ENCODE results near the gene CES2. TPM values are rescaled to one million over a fixed set of nuclear protein-coding genes. Genes with fewer than 3 reads are reported as not detected.

CES2 gene
- total RNA-seq, 1 experiment from 2014 or later: 35.4 TPM

DNA sequence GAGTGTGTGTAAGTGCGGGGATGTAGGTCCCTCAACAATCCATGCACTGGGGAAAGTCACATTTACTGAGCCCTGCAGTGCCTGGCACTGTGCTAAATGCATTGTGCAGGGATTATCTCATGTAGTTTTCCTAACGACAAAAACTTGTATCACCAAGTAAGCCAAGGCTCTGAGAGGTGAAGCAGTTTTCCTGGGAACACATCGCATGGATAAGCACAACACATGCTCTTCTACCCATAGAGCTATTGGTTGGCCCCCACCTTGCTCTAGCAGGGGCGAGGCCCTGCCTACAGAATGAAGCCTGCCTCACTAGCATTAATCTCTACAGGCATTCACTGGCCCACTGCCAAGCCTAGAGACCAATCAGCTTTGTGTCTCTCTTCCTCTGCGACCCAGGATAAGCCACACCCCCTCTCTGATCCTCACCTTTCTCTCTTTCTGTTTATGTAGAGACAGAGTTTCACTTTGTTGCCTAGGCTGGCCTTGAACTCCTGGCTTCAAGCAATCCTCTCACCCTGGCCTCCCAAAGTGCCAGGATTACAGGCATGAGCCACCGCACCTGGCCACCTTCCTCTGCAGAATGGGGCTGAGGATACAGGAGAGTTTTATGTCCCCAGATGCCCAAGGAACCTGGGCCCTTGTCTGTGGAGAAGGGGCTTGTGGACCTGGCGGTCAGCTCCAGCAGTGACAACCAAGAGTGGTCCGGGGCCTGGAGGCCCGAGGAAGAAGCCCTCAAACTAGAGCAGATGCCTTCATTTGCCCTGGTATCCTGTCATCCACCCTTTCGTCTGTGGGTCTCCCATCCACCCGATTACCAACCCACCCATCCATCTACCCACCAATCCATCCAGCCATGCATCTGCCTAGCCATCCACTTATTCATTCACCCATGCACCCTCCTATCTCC, 29.4 kb upstream of the CES2 start:
- DNase-seq (ENCODE audit: low read depth, low spot score) (no peak), ATAC-seq (peak; percentile 35; the same call in 1 of the 2 replicates)
- intact Hi-C loops (cut with micrococcal nuclease): no loop called here
- no peaks in the 10 kb centered on the region for H3K9me2 ChIP-seq (ENCODE audit: insufficient read depth)
- H4K20me1 ChIP-seq (ENCODE audit: insufficient read depth): no peaks in the 10 kb centered on the region
- no peak overlapping the region for H3K27ac ChIP-seq (ENCODE audit: low read depth, low read length)
- TF ChIP-seq SP1 (IDR thresholded peaks at IDR 0.05; ENCODE audit: low read depth) (no peak), CEBPB (IDR thresholded peaks at IDR 0.05; ENCODE audit: low read depth) (no peak), EGR1 (IDR thresholded peaks at IDR 0.05; ENCODE audit: low read depth) (no peak), EZH2phosphoT487 (IDR thresholded peaks at IDR 0.05; ENCODE audit: borderline replicate concordance) (no peak), SRF (IDR thresholded peaks at IDR 0.05; ENCODE audit: low read depth) (no peak), CBX3 (IDR thresholded peaks at IDR 0.05; ENCODE audit: low read depth) (no peak), SIN3A (IDR thresholded peaks at IDR 0.05; ENCODE audit: low read depth) (no peak)
- TF ChIP-seq, protein P1, sequence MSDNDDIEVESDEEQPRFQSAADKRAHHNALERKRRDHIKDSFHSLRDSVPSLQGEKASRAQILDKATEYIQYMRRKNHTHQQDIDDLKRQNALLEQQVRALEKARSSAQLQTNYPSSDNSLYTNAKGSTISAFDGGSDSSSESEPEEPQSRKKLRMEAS (IDR thresholded peaks at IDR 0.05): no peak
- TF ChIP-seq, protein P2, sequence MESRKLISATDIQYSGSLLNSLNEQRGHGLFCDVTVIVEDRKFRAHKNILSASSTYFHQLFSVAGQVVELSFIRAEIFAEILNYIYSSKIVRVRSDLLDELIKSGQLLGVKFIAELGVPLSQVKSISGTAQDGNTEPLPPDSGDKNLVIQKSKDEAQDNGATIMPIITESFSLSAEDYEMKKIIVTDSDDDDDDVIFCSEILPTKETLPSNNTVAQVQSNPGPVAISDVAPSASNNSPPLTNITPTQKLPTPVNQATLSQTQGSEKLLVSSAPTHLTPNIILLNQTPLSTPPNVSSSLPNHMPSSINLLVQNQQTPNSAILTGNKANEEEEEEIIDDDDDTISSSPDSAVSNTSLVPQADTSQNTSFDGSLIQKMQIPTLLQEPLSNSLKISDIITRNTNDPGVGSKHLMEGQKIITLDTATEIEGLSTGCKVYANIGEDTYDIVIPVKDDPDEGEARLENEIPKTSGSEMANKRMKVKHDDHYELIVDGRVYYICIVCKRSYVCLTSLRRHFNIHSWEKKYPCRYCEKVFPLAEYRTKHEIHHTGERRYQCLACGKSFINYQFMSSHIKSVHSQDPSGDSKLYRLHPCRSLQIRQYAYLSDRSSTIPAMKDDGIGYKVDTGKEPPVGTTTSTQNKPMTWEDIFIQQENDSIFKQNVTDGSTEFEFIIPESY (IDR thresholded peaks at IDR 0.05; ENCODE audit: extremely low read depth, insufficient replicate concordance, low read length): no peak
- H3K4me1 ChIP-seq (ENCODE audit: control insufficient read depth in 1 of 2, insufficient read depth in 2 of 2, low read length in 2 of 2): peaks cover 10 to 17% of the 10 kb centered on the region in 2 experiments
- BruUV-seq (replicated peaks): no TSS peak
- no peaks in the 10 kb centered on the region for H3K9me3 ChIP-seq (ENCODE audit: control insufficient read depth in 1 of 2, insufficient read depth in 1 of 2, low read depth in 1 of 2, low read length in 2 of 2)
- ChIA-PET POLR2A (no interaction called here), CTCF (interaction anchor here (0.8 to 1.0 kb wide), 2 partner anchors 11 to 23 kb away, joined by 4 to 5 read pairs; no protein-coding TSS in a partner anchor), RAD21 (ENCODE audit: low non-redundant PET in 1 of 2, low total read pairs in 2 of 2, uncharacterized antibody in 2 of 2, unreplicated experiment in 2 of 2) (no interaction called here)
- H3K4me2 ChIP-seq (ENCODE audit: low read length): peak overlapping the region; percentile 42
- no peaks in the 10 kb centered on the region for H3K36me3 ChIP-seq (ENCODE audit: control insufficient read depth in 1 of 2, insufficient read depth in 2 of 2, low read length in 2 of 2)
- no peaks in the 10 kb centered on the region for H3K27me3 ChIP-seq (ENCODE audit: insufficient read depth, low read length)
- H3K79me2 ChIP-seq (ENCODE audit: insufficient read depth, low read length): no peaks in the 10 kb centered on the region
- H3K9ac ChIP-seq (ENCODE audit: low read length): no peak overlapping the region
- no peak overlapping the region for H2AFZ ChIP-seq (ENCODE audit: low read depth, low read length, poor library complexity, severe bottlenecking)
- no peak overlapping the region for H3K4me3 ChIP-seq (replicated peaks in 1 of 2; ENCODE audit: low read depth in 1 of 2, low read length in 2 of 2)

Data from HCT116 (cell line).